Duodenal mucosa (tissue), 2 donors: ENCODE data around the gene NUP43.

Source experiments
- H3K27ac ChIP-seq: one replicate; pipeline ENCODE4 v1.7.0; 2013; ENCODE audit warnings: low read depth, low read length
- H3K27me3 ChIP-seq, 2 donors: one replicate each; pipeline ENCODE4 v1.7.0; 2013; ENCODE audit warnings: low read length in 2 of 2, control low read depth in 1 of 2; ENCODE audit not compliant: insufficient read depth in 2 of 2, control insufficient read depth in 1 of 2
- H3K36me3 ChIP-seq, 2 donors: one replicate each; pipeline ENCODE4 v1.7.0; 2013; ENCODE audit warnings: low read length in 2 of 2, control low read depth in 1 of 2; ENCODE audit not compliant: insufficient read depth in 2 of 2, control insufficient read depth in 1 of 2
- H3K4me1 ChIP-seq, 2 donors: one replicate each; pipeline ENCODE4 v1.7.0; 2013; ENCODE audit warnings: low read length in 2 of 2, control low read depth in 1 of 2; ENCODE audit not compliant: insufficient read depth in 2 of 2, control insufficient read depth in 1 of 2
- H3K4me3 ChIP-seq, 2 donors: one replicate each; pipeline ENCODE4 v1.7.0; 2013; ENCODE audit warnings: low read length in 2 of 2, low read depth in 1 of 2
- H3K9ac ChIP-seq, 2 donors: one replicate each; pipeline ENCODE4 v1.7.0; 2013; ENCODE audit warnings: low read length in 2 of 2, low read depth in 1 of 2
- H3K9me3 ChIP-seq, 2 donors: one replicate each; pipeline ENCODE4 v1.7.0; 2013; ENCODE audit warnings: low read length in 2 of 2, control low read depth in 1 of 2; ENCODE audit not compliant: control insufficient read depth in 1 of 2

The NUP43 gene, protein sequence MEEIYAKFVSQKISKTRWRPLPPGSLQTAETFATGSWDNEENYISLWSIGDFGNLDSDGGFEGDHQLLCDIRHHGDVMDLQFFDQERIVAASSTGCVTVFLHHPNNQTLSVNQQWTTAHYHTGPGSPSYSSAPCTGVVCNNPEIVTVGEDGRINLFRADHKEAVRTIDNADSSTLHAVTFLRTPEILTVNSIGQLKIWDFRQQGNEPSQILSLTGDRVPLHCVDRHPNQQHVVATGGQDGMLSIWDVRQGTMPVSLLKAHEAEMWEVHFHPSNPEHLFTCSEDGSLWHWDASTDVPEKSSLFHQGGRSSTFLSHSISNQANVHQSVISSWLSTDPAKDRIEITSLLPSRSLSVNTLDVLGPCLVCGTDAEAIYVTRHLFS

DNA sequence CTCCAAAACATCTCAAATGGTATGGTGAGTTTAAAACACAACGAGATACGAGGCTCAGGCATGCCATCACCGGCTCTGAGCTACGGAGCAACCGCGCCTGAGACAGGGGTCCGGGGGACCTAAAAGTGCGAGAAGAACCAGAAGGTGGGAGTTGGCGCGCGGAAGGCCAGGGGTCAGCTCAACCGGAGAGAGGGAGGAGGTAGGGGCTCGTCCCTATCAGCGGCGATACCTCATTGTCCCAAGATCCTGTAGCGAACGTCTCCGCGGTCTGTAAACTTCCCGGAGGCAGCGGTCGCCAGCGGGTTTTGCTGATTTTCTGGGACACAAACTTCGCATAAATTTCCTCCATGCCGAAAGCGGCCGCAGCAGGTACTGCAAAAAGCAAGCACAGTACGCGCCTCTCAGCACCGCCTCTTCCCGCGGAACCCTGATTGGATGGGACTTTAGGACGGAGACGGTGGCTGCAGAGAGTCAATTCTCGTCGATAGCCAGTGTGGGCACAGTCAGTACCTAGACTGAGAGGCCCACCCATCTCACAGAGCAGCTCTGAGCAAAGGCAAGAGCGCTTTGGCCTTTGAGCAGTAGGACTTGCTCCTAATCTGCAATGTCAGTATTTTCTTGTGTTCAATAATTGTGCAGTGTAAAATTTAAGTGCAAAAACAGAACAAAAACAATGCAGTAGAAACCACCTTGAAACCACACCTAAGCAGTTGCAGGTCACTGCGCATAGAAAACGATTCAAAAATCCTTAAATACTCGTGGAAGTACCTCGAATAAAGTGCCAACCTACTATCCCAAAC, at the start of gene NUP43:
NUP43 (minus strand) TSS at position 383 of the 800 bp plus-strand sequence; CDS start at position 349, 34 bp downstream.
- Histone ChIP-seq H3K27me3 (no peaks in the 10 kb centered on the region), H3K4me1 (peaks cover 24% of the 10 kb centered on the region in 2 donors), H3K9me3 (no peaks in the 10 kb centered on the region), H3K9ac (peak within 1 kb of the TSS; percentile 82 to 86), H3K36me3 (peaks cover 4 to 14% of the 10 kb centered on the region in 2 donors), H3K27ac (no peak within 1 kb of the TSS), H3K4me3 (peak within 1 kb of the TSS; percentile 91 to 96)

DNA sequence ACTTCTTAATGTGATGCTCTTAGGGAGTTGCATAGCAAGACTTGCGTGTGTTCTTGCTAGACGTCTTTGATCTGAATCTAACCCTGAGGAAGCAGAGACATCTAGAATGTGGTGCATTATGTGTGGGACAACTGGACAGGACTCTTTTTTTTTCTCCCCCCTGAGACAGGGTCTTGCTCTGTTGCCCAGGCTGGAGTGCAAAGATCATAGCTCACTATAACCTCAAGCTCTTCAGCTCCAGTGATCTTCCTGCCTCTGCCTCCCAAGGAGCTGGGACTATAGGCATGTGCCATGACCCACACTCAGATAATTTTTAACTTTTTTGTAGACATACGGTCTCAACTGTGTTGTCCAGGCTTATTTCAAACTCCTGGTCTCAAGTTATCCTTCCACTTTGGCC, 37.2 kb upstream of the NUP43 start:
- Histone ChIP-seq H3K27ac (no peak overlapping the region), H3K4me1 (no peaks in the 10 kb centered on the region), H3K27me3 (no peaks in the 10 kb centered on the region), H3K4me3 (no peak overlapping the region), H3K36me3 (peaks cover 4 to 32% of the 10 kb centered on the region in 2 donors), H3K9ac (no peak overlapping the region), H3K9me3 (no peaks in the 10 kb centered on the region)

DNA sequence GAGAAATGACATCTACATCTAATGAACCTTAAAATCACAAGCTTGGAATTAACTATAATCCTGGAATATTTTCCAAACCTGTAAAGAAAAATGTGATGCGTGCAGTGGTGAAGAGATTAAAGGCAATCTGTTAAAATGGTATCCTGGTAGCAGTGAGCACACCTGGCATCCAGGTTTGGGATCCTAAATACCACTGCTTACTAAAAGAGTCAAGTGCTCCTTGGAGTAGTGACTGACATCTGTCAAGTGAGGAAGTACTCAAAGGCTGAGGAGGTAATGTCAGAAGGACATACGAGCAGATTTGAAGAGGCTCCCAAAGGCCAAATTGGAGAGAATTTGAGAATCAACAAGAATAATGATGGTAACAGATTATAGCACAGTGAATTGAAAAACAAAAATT, 36.0 kb upstream of the NUP43 start:
- Histone ChIP-seq H3K36me3 (peaks cover 4 to 34% of the 10 kb centered on the region in 2 donors), H3K9ac (no peak overlapping the region), H3K4me1 (no peaks in the 10 kb centered on the region), H3K9me3 (no peaks in the 10 kb centered on the region), H3K4me3 (no peak overlapping the region), H3K27ac (no peak overlapping the region), H3K27me3 (no peaks in the 10 kb centered on the region)

DNA sequence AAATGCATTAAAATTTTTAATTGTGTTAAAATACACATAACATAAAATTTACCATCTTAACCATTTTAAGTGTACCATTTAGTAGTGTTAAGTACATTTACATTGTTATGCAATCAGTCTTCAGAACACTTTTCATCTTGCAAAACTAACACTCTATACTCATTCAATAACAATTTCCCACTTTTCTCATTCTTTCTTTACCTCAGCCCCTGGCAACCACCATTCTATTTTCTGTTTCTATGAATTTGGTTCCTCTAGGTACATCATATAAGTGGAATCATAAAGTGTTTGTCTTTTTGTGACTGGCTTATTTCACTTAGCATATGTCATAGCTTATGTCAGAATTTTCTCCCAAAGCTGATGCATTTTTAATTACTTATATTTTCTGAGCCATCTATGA, 35.4 kb upstream of the NUP43 start:
- Histone ChIP-seq H3K27ac (no peak overlapping the region), H3K36me3 (peaks cover 4 to 34% of the 10 kb centered on the region in 2 donors)

DNA sequence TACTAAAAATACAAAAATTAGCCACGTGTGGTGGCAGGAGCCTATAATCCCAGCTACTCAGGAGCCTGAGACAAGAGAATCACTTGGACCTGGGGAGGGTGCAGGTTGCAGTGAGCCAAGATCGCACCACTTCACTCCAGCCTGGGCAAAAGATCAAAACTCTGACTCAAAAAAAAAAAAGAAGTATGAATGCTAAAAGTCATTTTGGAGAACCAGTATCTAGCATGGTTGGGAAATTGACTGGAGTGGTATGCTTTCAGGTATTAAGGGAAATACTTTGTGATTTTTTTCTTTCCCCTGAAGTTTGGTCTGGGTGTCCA, 33.3 kb upstream of the NUP43 start:
- Histone ChIP-seq H3K27me3 (no peaks in the 10 kb centered on the region), H3K9ac (no peak overlapping the region), H3K27ac (no peak overlapping the region), H3K9me3 (no peaks in the 10 kb centered on the region), H3K4me1 (no peaks in the 10 kb centered on the region), H3K4me3 (no peak overlapping the region), H3K36me3 (peaks cover 4 to 42% of the 10 kb centered on the region in 2 donors)

More for the DNA sequence above, 35.4 kb upstream of the NUP43 start:
- H3K27me3 ChIP-seq, result no peaks in the 10 kb centered on the region
- H3K9me3 ChIP-seq, result no peaks in the 10 kb centered on the region
- H3K4me1 ChIP-seq, result no peaks in the 10 kb centered on the region
- no peak overlapping the region for H3K9ac ChIP-seq
- no peak overlapping the region for H3K4me3 ChIP-seq

DNA sequence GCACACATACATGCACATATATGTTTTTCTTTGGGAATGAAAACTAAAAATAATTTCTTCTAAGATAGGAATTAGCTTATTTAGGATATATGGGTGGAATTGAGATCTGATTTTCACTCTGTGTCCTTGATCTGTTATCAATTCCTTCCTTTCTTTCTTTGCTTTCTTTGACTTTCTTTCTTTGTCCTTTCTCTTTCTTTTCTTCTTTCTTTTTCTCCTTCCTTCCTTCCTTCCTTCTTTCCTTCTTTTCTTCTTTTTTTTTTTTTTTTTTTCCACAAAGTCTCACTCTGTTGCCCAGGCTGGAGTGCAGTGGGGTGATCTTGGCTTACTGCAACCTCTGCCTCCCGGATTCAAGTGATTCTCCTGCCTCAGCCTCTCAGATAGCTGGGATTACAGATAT, 31.3 kb upstream of the NUP43 start:
- Histone ChIP-seq H3K27ac (no peak overlapping the region), H3K36me3 (peaks cover 4 to 32% of the 10 kb centered on the region in 2 donors), H3K27me3 (no peaks in the 10 kb centered on the region), H3K4me3 (no peak overlapping the region), H3K4me1 (no peaks in the 10 kb centered on the region), H3K9me3 (no peaks in the 10 kb centered on the region), H3K9ac (no peak overlapping the region)

DNA sequence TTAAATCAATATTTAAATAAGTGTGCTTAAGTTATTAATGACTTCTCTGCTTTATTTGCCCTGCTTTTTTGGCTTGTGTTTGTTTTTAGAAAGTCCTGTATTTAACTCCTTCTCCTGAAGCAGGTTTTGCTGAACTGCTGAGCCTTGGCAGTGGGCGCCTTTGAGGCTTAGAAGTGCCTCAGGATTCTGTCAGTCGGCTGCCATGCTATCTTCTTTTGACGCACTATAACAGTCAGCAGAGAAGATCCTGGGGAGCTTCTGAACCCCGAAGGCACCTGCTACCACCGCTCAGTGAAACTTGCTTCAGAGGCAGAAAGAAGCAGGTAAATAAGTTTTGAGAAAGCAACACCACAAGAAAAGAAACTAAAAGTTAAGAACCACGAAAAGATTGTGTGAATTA, 25.6 kb upstream of the NUP43 start:
- no peak overlapping the region for H3K27ac ChIP-seq
- H3K4me1 ChIP-seq, result no peaks in the 10 kb centered on the region
- H3K27me3 ChIP-seq, result no peaks in the 10 kb centered on the region
- no peak overlapping the region for H3K4me3 ChIP-seq
- H3K36me3 ChIP-seq, result peaks cover 4 to 35% of the 10 kb centered on the region in 2 donors
- H3K9ac ChIP-seq, result no peak overlapping the region
- H3K9me3 ChIP-seq, result no peaks in the 10 kb centered on the region

DNA sequence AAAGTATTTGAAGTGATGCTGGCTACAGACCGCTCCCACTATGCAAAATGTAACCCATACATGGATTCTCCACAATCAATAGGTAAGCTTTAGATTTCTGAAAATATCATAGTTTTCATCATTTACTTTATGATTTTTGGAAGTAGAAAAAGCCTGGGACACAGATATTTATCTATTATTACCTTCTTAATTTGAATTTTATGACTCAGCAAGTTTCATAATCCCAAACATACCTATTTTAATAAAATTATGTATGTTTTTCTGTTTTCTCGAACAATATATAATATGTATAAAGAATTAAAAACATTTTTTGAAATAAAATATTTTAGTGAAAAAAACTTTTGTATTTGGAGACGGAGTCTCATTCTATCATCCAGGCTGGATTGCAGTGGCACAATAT, 24.9 kb upstream of the NUP43 start:
- Histone ChIP-seq H3K36me3 (peaks cover 4 to 36% of the 10 kb centered on the region in 2 donors), H3K27ac (no peak overlapping the region), H3K4me3 (no peak overlapping the region), H3K9ac (no peak overlapping the region), H3K4me1 (no peaks in the 10 kb centered on the region), H3K9me3 (no peaks in the 10 kb centered on the region), H3K27me3 (no peaks in the 10 kb centered on the region)

DNA sequence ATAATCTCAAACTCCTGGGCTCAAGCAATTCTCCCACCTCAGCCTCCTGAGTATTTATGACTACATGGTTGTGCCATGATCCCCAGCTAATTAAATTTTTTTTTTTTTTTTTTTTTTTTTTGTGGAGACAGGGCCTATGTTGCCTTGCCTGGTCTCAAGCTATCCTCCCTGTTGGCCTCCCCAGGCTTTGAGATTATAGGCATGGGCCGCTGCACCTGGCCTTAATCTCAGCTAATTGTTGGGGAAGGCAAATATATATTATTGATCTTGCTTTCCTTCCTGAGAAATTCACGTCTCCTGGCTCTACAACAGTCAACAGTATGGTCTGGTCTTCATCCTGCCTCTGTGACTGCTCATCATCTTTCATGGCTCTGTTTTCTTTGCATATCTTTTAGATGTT, 23.3 kb upstream of the NUP43 start:
- Histone ChIP-seq H3K9me3 (no peaks in the 10 kb centered on the region), H3K27ac (no peak overlapping the region), H3K4me3 (no peak overlapping the region), H3K9ac (no peak overlapping the region), H3K4me1 (no peaks in the 10 kb centered on the region), H3K27me3 (no peaks in the 10 kb centered on the region), H3K36me3 (peaks cover 4 to 32% of the 10 kb centered on the region in 2 donors)

DNA sequence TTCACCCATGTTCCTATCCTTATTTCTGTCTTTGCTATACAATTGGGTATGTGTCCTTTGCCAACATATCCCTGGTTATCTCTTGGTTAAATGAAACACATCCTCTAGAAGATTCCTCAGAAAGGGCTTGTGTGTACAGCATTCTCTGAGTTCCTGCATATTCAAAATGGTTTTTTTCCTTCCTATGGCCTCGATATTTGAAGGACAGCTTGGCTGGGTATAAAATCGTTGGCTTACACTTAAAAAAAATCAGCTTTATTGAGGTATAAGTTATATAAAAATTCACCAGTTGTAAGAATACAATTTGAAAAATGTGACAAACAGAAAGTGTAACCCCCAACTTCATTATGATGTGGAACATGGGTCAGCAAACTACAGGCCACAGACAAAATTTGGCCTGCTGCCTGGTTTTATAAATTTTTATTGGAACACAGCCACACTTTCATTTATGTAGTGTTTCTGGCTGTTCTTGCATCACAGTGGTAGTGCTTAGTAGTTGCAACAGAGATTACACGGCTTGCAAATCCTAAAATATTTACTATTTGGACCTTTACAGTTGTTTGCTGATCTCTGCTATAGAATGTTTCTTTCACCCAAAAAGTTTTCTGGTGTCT, 19.9 kb upstream of the NUP43 start:
- H3K9ac ChIP-seq, result no peak overlapping the region
- no peaks in the 10 kb centered on the region for H3K4me1 ChIP-seq
- peaks cover 4 to 16% of the 10 kb centered on the region in 2 donors for H3K36me3 ChIP-seq
- H3K9me3 ChIP-seq, result no peaks in the 10 kb centered on the region
- H3K27me3 ChIP-seq, result no peaks in the 10 kb centered on the region
- H3K27ac ChIP-seq, result no peak overlapping the region
- H3K4me3 ChIP-seq, result no peak overlapping the region
